GM11168 (cell line): Measurements from ENCODE around the gene UFD1.

Source experiments
- in situ Hi-C: fragments of 300-500 bp; cut with MboI; formaldehyde crosslinking; loops from one replicate; pipeline ENCODE4 v1.12.0; 2022; ENCODE audit warnings: low sequenced_read_pairs; ENCODE audit not compliant: unreplicated experiment

Gene UFD1

DNA sequence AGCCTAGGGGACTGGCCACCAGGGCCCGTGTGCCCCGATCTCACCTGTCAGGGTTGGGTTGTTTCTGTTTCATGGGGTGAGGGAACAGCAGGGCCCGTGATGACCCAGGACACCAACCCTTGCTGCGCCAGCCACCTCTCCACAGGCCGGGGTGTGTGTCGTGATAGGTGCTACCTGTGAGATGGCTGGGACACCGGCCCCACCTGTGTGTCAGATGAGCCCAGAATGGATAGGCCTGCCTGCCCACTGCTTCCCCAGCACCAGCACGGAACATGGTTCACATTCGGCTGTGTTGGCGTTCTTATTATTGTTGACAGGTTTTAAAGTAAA is 38.1 kb upstream of the UFD1 start:
- in situ Hi-C loops, result no loop called here

GRCh38 chr22:19516378-19517170 is 37.6 kb upstream of the UFD1 start:
- in situ Hi-C loops, result no loop called here

GRCh38 chr22:19515654-19516377 is 36.8 kb upstream of the UFD1 start:
- in situ Hi-C loops, result no loop called here

GRCh38 chr22:19514831-19515565 is 36.0 kb upstream of the UFD1 start:
- in situ Hi-C loops, result no loop called here

DNA sequence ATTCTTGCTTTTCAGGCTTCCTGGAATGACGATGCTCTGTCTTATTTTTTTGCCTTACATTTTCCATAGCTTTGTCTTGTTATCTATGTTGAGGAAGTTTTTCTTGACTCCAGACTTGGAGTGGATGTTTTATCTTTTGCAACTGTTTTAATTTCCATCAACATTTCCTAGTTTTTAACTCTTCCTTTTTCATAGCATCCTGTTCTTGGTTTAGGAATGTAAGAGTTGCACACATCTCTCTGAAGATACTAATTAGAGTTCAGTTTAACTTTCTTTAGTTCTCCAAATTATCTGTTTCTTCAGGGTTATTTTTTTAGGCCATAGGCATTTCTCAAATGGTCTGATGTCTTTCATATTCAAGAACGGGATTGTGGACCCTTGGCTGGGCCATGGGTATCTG is 34.8 kb upstream of the UFD1 start:
- in situ Hi-C loops, result no loop called here

DNA sequence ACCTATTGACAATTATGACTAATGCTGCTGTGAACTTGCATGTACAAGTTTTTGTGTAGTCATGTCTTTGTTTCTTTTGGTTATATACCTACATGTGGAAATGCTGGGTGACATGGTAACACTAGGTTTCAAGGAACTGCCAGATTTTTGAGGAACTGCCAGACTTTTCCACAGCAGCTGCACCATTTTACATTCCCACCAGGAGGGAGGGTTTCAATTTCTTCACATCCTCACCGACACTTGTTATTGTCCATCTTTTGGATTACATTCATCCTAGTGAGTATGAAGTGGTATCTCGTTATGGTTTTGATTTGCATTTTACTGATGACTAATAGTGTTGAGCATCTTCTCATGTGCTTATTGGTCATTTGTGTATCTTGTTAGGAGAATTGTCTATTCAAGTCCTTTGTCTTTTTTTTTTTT is 31.9 kb upstream of the UFD1 start:
- in situ Hi-C loops, result no loop called here

- in situ Hi-C loops, result no loop called here
These were observed 30.9 kb upstream of the UFD1 start for GRCh38 chr22:19509923-19510322.

DNA sequence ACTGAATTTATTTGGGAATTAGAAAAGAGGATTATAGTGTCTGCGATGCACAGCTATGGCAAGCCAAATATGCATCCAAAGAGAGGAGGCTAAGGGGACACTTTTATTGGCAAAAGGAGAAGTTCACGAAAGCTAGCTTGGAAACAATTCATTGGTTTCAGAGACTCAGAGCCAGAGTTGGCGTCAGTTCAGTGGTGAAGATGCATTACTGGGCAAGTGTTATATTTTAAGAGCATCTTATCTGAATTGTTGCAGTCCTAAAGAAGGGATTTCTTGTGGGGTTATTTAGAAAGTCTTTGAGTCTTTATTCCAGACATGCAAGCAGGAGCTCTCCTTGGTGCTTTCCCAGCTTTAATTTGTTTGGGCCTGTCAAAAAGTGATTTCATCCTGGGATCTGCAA is 30.2 kb upstream of the UFD1 start:
- in situ Hi-C loops, result no loop called here

GRCh38 chr22:19508024-19508776 is 29.2 kb upstream of the UFD1 start:
- in situ Hi-C loops, result no loop called here

- in situ Hi-C loops, result no loop called here
These were observed 28.5 kb upstream of the UFD1 start for GRCh38 chr22:19507534-19507861.

DNA sequence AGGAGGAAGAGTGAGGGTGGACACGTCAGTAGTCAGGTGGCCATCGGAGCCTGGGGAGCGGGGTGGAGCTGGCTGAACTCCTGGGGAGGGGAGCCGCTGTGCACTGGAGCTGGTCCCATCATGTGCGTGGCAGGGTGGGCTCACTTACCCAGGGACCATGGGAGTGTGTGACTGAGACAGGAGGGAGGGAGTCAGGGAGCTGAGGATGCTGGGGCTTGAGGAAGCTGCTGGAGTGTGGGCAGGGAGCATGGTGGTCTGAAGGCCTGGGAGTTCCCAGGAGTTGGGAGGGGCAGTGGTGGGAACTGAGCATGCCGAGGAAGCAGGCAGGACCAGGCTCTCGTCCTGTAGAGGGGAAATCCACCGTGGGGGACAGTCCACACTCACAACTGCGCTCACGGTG is 27.2 kb upstream of the UFD1 start:
- in situ Hi-C loops, result no loop called here

DNA sequence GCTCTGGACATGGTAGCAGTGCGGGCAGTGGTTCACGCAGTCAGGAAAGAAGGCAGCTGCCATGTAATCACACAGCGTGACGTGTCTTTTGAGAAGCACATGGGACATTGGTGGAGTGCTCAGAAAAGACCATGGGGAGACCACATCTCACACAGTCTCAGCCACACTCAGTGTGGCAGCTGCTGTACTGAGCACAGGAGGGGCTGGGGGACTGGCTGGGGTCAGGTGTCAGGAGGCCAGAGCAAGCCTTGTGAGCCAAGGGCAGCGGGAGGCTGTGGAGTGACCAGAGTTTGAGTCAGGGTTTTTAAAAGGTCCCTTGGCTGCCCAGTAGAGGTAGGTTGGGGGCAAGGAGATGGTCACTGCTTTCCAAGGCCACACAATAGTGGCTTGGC is 26.7 kb upstream of the UFD1 start:
- in situ Hi-C loops, result no loop called here

- in situ Hi-C loops, result no loop called here
These were observed 26.1 kb upstream of the UFD1 start for GRCh38 chr22:19504900-19505734.

GRCh38 chr22:19503869-19504268 is 24.9 kb upstream of the UFD1 start:
- in situ Hi-C loops, result no loop called here

DNA sequence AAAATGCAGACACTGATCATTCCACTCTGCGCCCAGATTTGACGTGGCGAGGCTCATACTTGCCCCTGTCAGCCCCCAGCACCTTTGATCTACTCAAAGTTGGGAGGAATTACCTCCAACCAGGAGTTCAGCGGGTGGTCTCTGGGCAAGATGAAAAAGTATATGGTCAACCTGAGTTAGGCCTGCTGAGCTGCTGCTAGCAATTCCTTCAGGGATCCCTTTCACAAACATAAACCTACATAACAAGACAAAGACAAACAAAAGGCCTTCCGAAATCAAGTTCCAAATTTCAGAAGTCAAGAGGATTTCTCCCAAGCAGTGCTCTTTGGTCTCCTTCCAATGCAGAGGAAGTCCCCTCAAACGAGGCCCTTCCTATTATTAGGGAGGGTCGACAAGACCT is 24.4 kb upstream of the UFD1 start:
- in situ Hi-C loops, result no loop called here

DNA sequence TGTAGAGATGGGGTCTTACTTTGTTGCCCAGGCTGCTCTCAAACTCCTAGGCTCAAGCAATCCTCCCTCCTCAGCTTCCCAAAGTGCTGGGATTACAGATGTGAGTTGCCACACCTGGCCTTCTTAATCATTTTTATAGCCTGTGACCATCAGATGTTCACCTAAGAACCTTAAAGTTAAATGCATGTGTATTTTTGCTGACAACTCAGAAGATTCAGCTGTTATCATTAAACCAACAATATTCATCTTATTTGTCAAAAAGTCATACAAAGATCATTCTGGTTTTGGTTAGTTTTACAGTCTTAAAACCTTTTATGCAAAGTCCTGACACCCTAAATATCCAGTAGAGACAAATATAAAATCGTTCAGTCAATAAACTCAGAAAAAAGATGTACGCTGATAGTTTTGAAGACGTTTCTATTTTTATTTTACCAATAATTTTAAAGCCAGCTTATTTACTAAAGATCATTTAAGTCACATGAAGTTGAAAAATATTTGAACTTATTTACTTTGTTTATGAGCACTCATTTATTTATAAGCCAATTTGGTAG is 23.0 kb upstream of the UFD1 start:
- in situ Hi-C loops, result no loop called here

- in situ Hi-C loops, result no loop called here
These were observed 20.9 kb upstream of the UFD1 start for GRCh38 chr22:19499880-19500242.

GRCh38 chr22:19499236-19499879 is 20.4 kb upstream of the UFD1 start:
- in situ Hi-C loops, result no loop called here

GRCh38 chr22:19498866-19499190 is 19.8 kb upstream of the UFD1 start:
- in situ Hi-C loops, result no loop called here
